Left lung (tissue), 10 donors: ENCODE measurements around the gene USP28. TPM values are rescaled to one million over a fixed set of nuclear protein-coding genes. Genes with fewer than 3 reads are reported as not detected.
"Not testable (repeated sequence)": the region's sequence is repeated elsewhere in the genome, so short reads cannot be mapped to it uniquely, and the experiment has no call there.

Source experiments
- ATAC-seq: fragments of 200-7000 bp; cut with Tn5 transposase; one replicate; pipeline ENCODE4 v1.9.1; 2020; ENCODE audit warnings: moderate library complexity
- DNase-seq, 4 donors: peaks; one replicate each; pipeline ENCODE4 v3.0.0-alpha.2; 2013 to 2020
- H3K27ac ChIP-seq, 2 donors: fragments of 200-600 bp; sonication (generic) in 1 of 2; one replicate each; pipeline versions ENCODE4 v1.5.0 to v1.8.0; 2020 to 2021
- H3K27me3 ChIP-seq, 2 donors: fragments of 200-600 bp; sonication (generic) in 1 of 2; one replicate each; pipeline versions ENCODE4 v1.5.0 to v1.8.0; 2020 to 2021
- H3K36me3 ChIP-seq, 2 donors: fragments of 200-600 bp; sonication (generic) in 1 of 2; one replicate each; pipeline versions ENCODE4 v1.5.0 to v1.8.0; 2020 to 2021
- H3K4me1 ChIP-seq, 2 donors: fragments of 200-600 bp; one replicate each; pipeline ENCODE4 v1.8.0; 2021
- H3K4me3 ChIP-seq, 2 donors: fragments of 200-600 bp; sonication (generic) in 1 of 2; one replicate each; pipeline versions ENCODE4 v1.5.0 to v1.8.0; 2020 to 2021; ENCODE audit warnings: mild to moderate bottlenecking in 1 of 2
- H3K9me3 ChIP-seq, 2 donors: fragments of 200-600 bp; sonication (generic) in 1 of 2; one replicate each; pipeline versions ENCODE4 v1.5.0 to v1.8.0; 2020 to 2021
- CTCF ChIP-seq, 2 donors: fragments of 200-600 bp; sonication (generic) in 1 of 2; IDR thresholded peaks; one replicate each; pipeline versions ENCODE4 v1.5.0 to v1.8.0; 2021; ENCODE audit warnings: antibody characterized with exemption in 2 of 2
- intact Hi-C, 2 donors: fragments of 100-400 bp; cut with DNase I; formaldehyde crosslinking; loops; one replicate each; pipeline versions ENCODE4 v1.11.2 to v1.14.2; 2022
- polyA plus RNA-seq, 6 donors: library from polyadenylated mRNA; unstranded; fragments of 120-200 nt; gene quantifications; one replicate each; pipeline ENCODE4 v1.2.1, GENCODE V29; 2013; ENCODE audit not compliant: insufficient read length in 6 of 6
- total RNA-seq, 2 donors: library from RNA; stranded (reverse); fragmentation: NEBNext Ultra II Directional; extraction: Animal tissue kit (Norgen Biotek cat#: 25700); gene quantifications; one replicate each; pipeline ENCODE4 v1.2.1, GENCODE V29; 2021
- donor health status: DM: no; HTN: yes; CAD: no.
- donor health status: DM: no; HTN: no; CAD: no.

The USP28 gene
- total and polyA plus RNA-seq, 8 donors = 21.7 to 52.1 (median 39.6) TPM

GRCh38 chr11:113802621-113803020 is 72.8 kb downstream of the USP28 start:
- no peak for TF ChIP-seq CTCF (IDR thresholded peaks at IDR 0.05)
- ATAC-seq (no peak), DNase-seq (no peak)
- H3K36me3 ChIP-seq = peaks cover 0 to 91% of the 10 kb centered on the region in 2 donors
- H3K4me1 ChIP-seq = no peaks in the 10 kb centered on the region
- no peaks in the 10 kb centered on the region for H3K9me3 ChIP-seq
- no peak overlapping the region for H3K4me3 ChIP-seq
- H3K27ac ChIP-seq = no peak overlapping the region
- no peaks in the 10 kb centered on the region for H3K27me3 ChIP-seq
- intact Hi-C loops = no loop called here

- TF ChIP-seq CTCF (IDR thresholded peaks at IDR 0.05) = peak; percentile 54 to 59
- intact Hi-C loops = loop anchor here in 1 of 2 donors (5.0 kb wide), 1 partner anchor 489 kb away; no protein-coding TSS in a partner anchor
- Histone ChIP-seq H3K27ac (no peak overlapping the region), H3K36me3 (peaks cover 0 to 33% of the 10 kb centered on the region in 2 donors), H3K4me3 (no peak overlapping the region), H3K4me1 (no peaks in the 10 kb centered on the region), H3K9me3 (no peaks in the 10 kb centered on the region), H3K27me3 (no peaks in the 10 kb centered on the region)
- DNase-seq (peak in 2 of 4 donors; percentile 20 to 43), ATAC-seq (peak; percentile 88)
These were observed 78.6 kb downstream of the USP28 start for GRCh38 chr11:113796663-113797259.

- Histone ChIP-seq H3K4me3 (no peak overlapping the region), H3K27ac (no peak overlapping the region), H3K9me3 (no peaks in the 10 kb centered on the region), H3K27me3 (peaks cover 0 to 33% of the 10 kb centered on the region in 2 donors), H3K36me3 (no peaks in the 10 kb centered on the region), H3K4me1 (no peaks in the 10 kb centered on the region)
- intact Hi-C loops = no loop called here
- TF ChIP-seq CTCF (IDR thresholded peaks at IDR 0.05) = no peak
- DNase-seq = no peak
- ATAC-seq = no peak
These were observed 85.6 kb downstream of the USP28 start for GRCh38 chr11:113789675-113790320.

- H3K9me3 ChIP-seq, H3K27ac ChIP-seq, ATAC-seq, intact Hi-C loops, H3K4me1 ChIP-seq, DNase-seq, H3K36me3 ChIP-seq, H3K4me3 ChIP-seq: not testable (repeated sequence)
- H3K27me3 ChIP-seq = peaks cover 0 to 33% of the 10 kb centered on the region in 2 donors
These were observed 86.4 kb downstream of the USP28 start for GRCh38 chr11:113789016-113789415.

GRCh38 chr11:113782134-113782533 is 93.2 kb downstream of the USP28 start:
- ATAC-seq (no peak), DNase-seq (no peak)
- Histone ChIP-seq H3K4me1 (no peaks in the 10 kb centered on the region), H3K36me3 (no peaks in the 10 kb centered on the region), H3K27ac (no peak overlapping the region), H3K4me3 (no peak overlapping the region), H3K27me3 (peaks cover 3 to 23% of the 10 kb centered on the region in 2 donors), H3K9me3 (no peaks in the 10 kb centered on the region)
- TF ChIP-seq CTCF (IDR thresholded peaks at IDR 0.05) = no peak
- intact Hi-C loops = no loop called here
